ENCODE measurements around the gene NFIX. TPM values are rescaled to one million over a fixed set of nuclear protein-coding genes. Genes with fewer than 3 reads are reported as not detected.

NFIX gene
- total and polyA plus RNA-seq, 2 of the 13 experiments (the other 11 are each of a cell fraction or from before 2014, with no cell fraction given): 3.4 to 5.4 TPM

GRCh38 chr19:13053761-13054625, 58.7 kb downstream of the NFIX start (continued):
- TF ChIP-seq ZNF788 (CRISPR knock-in tag; IDR thresholded peaks at IDR 0.05; ENCODE audit: borderline replicate concordance): peak; percentile 67; the same call in 1 of the 2 replicates
- TF ChIP-seq CAMTA2 (CRISPR knock-in tag; IDR thresholded peaks at IDR 0.05; ENCODE audit: borderline replicate concordance): no peak
- TF ChIP-seq JUND (CRISPR knock-in tag; IDR thresholded peaks at IDR 0.05): no peak
- TF ChIP-seq CHD4 (IDR thresholded peaks at IDR 0.05; ENCODE audit: borderline replicate concordance, low read length): no peak
- no peak for TF ChIP-seq DBP (CRISPR knock-in tag; IDR thresholded peaks at IDR 0.05; ENCODE audit: not compliant biosample characterization)
- TF ChIP-seq ZNF124 (CRISPR knock-in tag; IDR thresholded peaks at IDR 0.05): no peak
- TF ChIP-seq RERE (CRISPR knock-in tag; IDR thresholded peaks at IDR 0.05; ENCODE audit: low read depth): peak; percentile 66; the same call in 1 of the 2 replicates
- no peak for TF ChIP-seq SP1 (IDR thresholded peaks at IDR 0.05)
- TF ChIP-seq SP1 (CRISPR knock-in tag; IDR thresholded peaks at IDR 0.05): 0 out of 2 replicates have a peak, but pooled peaks have one; percentile 30
- TF ChIP-seq TOPORS (CRISPR knock-in tag; IDR thresholded peaks at IDR 0.05): no peak
- no peak for TF ChIP-seq SP4 (CRISPR knock-in tag; IDR thresholded peaks at IDR 0.05)
- TF ChIP-seq ZFX (CRISPR knock-in tag; IDR thresholded peaks at IDR 0.05; ENCODE audit: low read depth): peak; percentile 84
- TF ChIP-seq PHF21A (CRISPR knock-in tag; IDR thresholded peaks at IDR 0.05): peak; percentile 95
- no peak for TF ChIP-seq TCF12 (IDR thresholded peaks at IDR 0.05)
- TF ChIP-seq TCF12 (CRISPR knock-in tag; IDR thresholded peaks at IDR 0.05): peak; percentile 73; the same call in 1 of the 2 replicates
- no peak for TF ChIP-seq ZNF841 (CRISPR knock-in tag; IDR thresholded peaks at IDR 0.05; ENCODE audit: borderline replicate concordance)
- TF ChIP-seq ZBTB39 (CRISPR knock-in tag; IDR thresholded peaks at IDR 0.05): no peak
- TF ChIP-seq ZNF264 (CRISPR knock-in tag; IDR thresholded peaks at IDR 0.05): peak; percentile 54; the same call in 1 of the 2 replicates
- no peak for TF ChIP-seq ZNF775 (CRISPR knock-in tag; IDR thresholded peaks at IDR 0.05; ENCODE audit: borderline replicate concordance)
- no peak for TF ChIP-seq ZNF616 (CRISPR knock-in tag; IDR thresholded peaks at IDR 0.05; ENCODE audit: low read depth)
